Neural cell (in vitro differentiated cells): ENCODE results near the gene PAWR.

ENCODE experiments used
- CTCF ChIP-seq: fragments of 450-650 bp; IDR thresholded peaks from 2 replicates; pipeline ENCODE4 v1.5.1; 2014; ENCODE audit warnings: antibody characterized with exemption, mild to moderate bottlenecking, moderate library complexity; ENCODE audit not compliant: poor library complexity, severe bottlenecking
- EP300 ChIP-seq: fragments of 450-650 bp; conservative IDR thresholded peaks from 2 replicates; pipeline ENCODE4 v1.6.1; 2014; ENCODE audit warnings: antibody characterized with exemption, mild to moderate bottlenecking, moderate library complexity; ENCODE audit not compliant: poor library complexity, severe bottlenecking
- POLR2AphosphoS5 ChIP-seq: IDR thresholded peaks from 2 replicates; pipeline ENCODE4 v1.6.1; 2012
- RAD21 ChIP-seq: fragments of 450-650 bp; conservative IDR thresholded peaks from 2 replicates; pipeline ENCODE4 v1.6.1; 2014; ENCODE audit warnings: antibody characterized with exemption, mild to moderate bottlenecking, moderate library complexity
- SMC3 ChIP-seq: fragments of 450-650 bp; conservative IDR thresholded peaks from 2 replicates; pipeline ENCODE4 v1.6.1; 2014; ENCODE audit warnings: antibody characterized with exemption, mild to moderate bottlenecking, moderate library complexity; ENCODE audit not compliant: poor library complexity

- TF ChIP-seq CTCF (no peak), RAD21 (no peak), POLR2AphosphoS5 (no peak), SMC3 (no peak), EP300 (no peak)
These were observed 105.6 kb downstream of the PAWR start for GRCh38 chr12:79585147-79585546.
